ENCODE data around the gene SETDB2.

Gene SETDB2

GRCh38 chr13:49538404-49538803, 94.3 kb downstream of the SETDB2 start:
- Histone ChIP-seq H3K27ac (no peak overlapping the region), H3K9me3 (ENCODE audit: low read depth, low read length) (no peaks in the 10 kb centered on the region), H3K9ac (ENCODE audit: insufficient read length) (no peak overlapping the region), H3K4me3 (no peak overlapping the region), H3K36me3 (ENCODE audit: insufficient read depth, low read length) (peaks cover 25% of the 10 kb centered on the region)
- no peak for DNase-seq (ENCODE audit: low read depth, low spot score)
- TF ChIP-seq POLR2AphosphoS5 (IDR thresholded peaks at IDR 0.05; ENCODE audit: borderline replicate concordance, low read depth, low read length) = no peak
- TF ChIP-seq FOXP2 (optimal IDR thresholded peaks at IDR 0.05; ENCODE audit: control extremely low read depth, extremely low read length, insufficient read depth) = no peak
- TF ChIP-seq EZH2 (IDR thresholded peaks at IDR 0.05) = no peak

GRCh38 chr13:49539313-49539712, 95.2 kb downstream of the SETDB2 start:
- Histone ChIP-seq H3K9ac (ENCODE audit: insufficient read length) (no peak overlapping the region), H3K4me3 (no peak overlapping the region), H3K27ac (no peak overlapping the region), H3K36me3 (ENCODE audit: insufficient read depth, low read length) (peaks cover 19% of the 10 kb centered on the region), H3K9me3 (ENCODE audit: low read depth, low read length) (no peaks in the 10 kb centered on the region)
- DNase-seq (ENCODE audit: low read depth, low spot score) = no peak
- TF ChIP-seq POLR2AphosphoS5 (IDR thresholded peaks at IDR 0.05; ENCODE audit: borderline replicate concordance, low read depth, low read length) = no peak
- TF ChIP-seq EZH2 (IDR thresholded peaks at IDR 0.05) = no peak
- TF ChIP-seq FOXP2 (optimal IDR thresholded peaks at IDR 0.05; ENCODE audit: control extremely low read depth, extremely low read length, insufficient read depth) = no peak

GRCh38 chr13:49539746-49540145, 95.7 kb downstream of the SETDB2 start:
- TF ChIP-seq EZH2 (IDR thresholded peaks at IDR 0.05) (no peak), POLR2AphosphoS5 (IDR thresholded peaks at IDR 0.05; ENCODE audit: borderline replicate concordance, low read depth, low read length) (no peak), FOXP2 (optimal IDR thresholded peaks at IDR 0.05; ENCODE audit: control extremely low read depth, extremely low read length, insufficient read depth) (no peak)
- H3K9me3 ChIP-seq (ENCODE audit: low read depth, low read length) = no peaks in the 10 kb centered on the region
- H3K36me3 ChIP-seq (ENCODE audit: insufficient read depth, low read length) = peaks cover 23% of the 10 kb centered on the region
- no peak overlapping the region for H3K9ac ChIP-seq (ENCODE audit: insufficient read length)
- DNase-seq (ENCODE audit: low read depth, low spot score) = no peak
- H3K4me3 ChIP-seq = no peak overlapping the region
- H3K27ac ChIP-seq = no peak overlapping the region

- DNase-seq (ENCODE audit: low read depth, low spot score) = no peak
- H3K36me3 ChIP-seq (ENCODE audit: insufficient read depth, low read length) = peaks cover 23% of the 10 kb centered on the region
- H3K9ac ChIP-seq (ENCODE audit: insufficient read length) = no peak overlapping the region
- TF ChIP-seq EZH2 (IDR thresholded peaks at IDR 0.05) = no peak
- no peak for TF ChIP-seq POLR2AphosphoS5 (IDR thresholded peaks at IDR 0.05; ENCODE audit: borderline replicate concordance, low read depth, low read length)
- TF ChIP-seq FOXP2 (optimal IDR thresholded peaks at IDR 0.05; ENCODE audit: control extremely low read depth, extremely low read length, insufficient read depth) = no peak
- no peak overlapping the region for H3K4me3 ChIP-seq
- H3K9me3 ChIP-seq (ENCODE audit: low read depth, low read length) = no peaks in the 10 kb centered on the region
- H3K27ac ChIP-seq = no peak overlapping the region
Measured at GRCh38 chr13:49540552-49540951, 96.5 kb downstream of the SETDB2 start.

GRCh38 chr13:49543656-49544055, 99.6 kb downstream of the SETDB2 start:
- H3K36me3 ChIP-seq (ENCODE audit: insufficient read depth, low read length) = peaks cover 26% of the 10 kb centered on the region
- no peaks in the 10 kb centered on the region for H3K9me3 ChIP-seq (ENCODE audit: low read depth, low read length)
- DNase-seq (ENCODE audit: low read depth, low spot score) = no peak
- H3K9ac ChIP-seq (ENCODE audit: insufficient read length) = no peak overlapping the region
- H3K4me3 ChIP-seq = no peak overlapping the region
- H3K27ac ChIP-seq = no peak overlapping the region
- TF ChIP-seq POLR2AphosphoS5 (IDR thresholded peaks at IDR 0.05; ENCODE audit: borderline replicate concordance, low read depth, low read length) (no peak), EZH2 (IDR thresholded peaks at IDR 0.05) (no peak), FOXP2 (optimal IDR thresholded peaks at IDR 0.05; ENCODE audit: control extremely low read depth, extremely low read length, insufficient read depth) (no peak)
